Endodermal cell (in vitro differentiated cells): ENCODE data around the gene HSP90AA1. TPM values are rescaled to one million over a fixed set of nuclear protein-coding genes. Genes with fewer than 3 reads are reported as not detected.

ENCODE experiments used
- DNase-seq: peaks from one replicate; pipeline ENCODE4 v3.0.0-alpha.2; 2017
- H3K27ac ChIP-seq: 2 replicates; pipeline ENCODE4 v1.5.1; 2013; ENCODE audit warnings: mild to moderate bottlenecking, low read depth, low read length, moderate library complexity
- H3K27me3 ChIP-seq: 2 replicates; pipeline ENCODE4 v1.6.1; 2013; ENCODE audit warnings: mild to moderate bottlenecking, low read length, moderate library complexity; ENCODE audit not compliant: insufficient read depth, control insufficient read depth, poor library complexity, severe bottlenecking
- H3K36me3 ChIP-seq: 2 replicates; pipeline ENCODE4 v1.7.0; 2013; ENCODE audit warnings: mild to moderate bottlenecking, low read length, moderate library complexity; ENCODE audit not compliant: control insufficient read depth, insufficient read depth
- H3K4me1 ChIP-seq: one replicate; pipeline ENCODE4 v1.7.0; 2013; ENCODE audit warnings: low read length; ENCODE audit not compliant: control insufficient read depth, insufficient read depth
- H3K4me3 ChIP-seq: 2 replicates; pipeline ENCODE4 v1.5.1; 2013; ENCODE audit warnings: mild to moderate bottlenecking, low read length, moderate library complexity
- H3K9ac ChIP-seq: 2 replicates; pipeline ENCODE4 v1.6.1; 2013; ENCODE audit warnings: mild to moderate bottlenecking, low read length, moderate library complexity; ENCODE audit not compliant: poor library complexity, severe bottlenecking; ENCODE audit errors: extremely low read depth
- H3K9me3 ChIP-seq: 2 replicates; pipeline ENCODE4 v1.6.1; 2013; ENCODE audit warnings: mild to moderate bottlenecking, low read length, moderate library complexity; ENCODE audit not compliant: control insufficient read depth
- H3K27ac Mint-ChIP-seq: 2 replicates; pipeline ENCODE4 v1.8.0; 2020; ENCODE audit warnings: mixed read lengths
- H3K27me3 Mint-ChIP-seq: 2 replicates; pipeline ENCODE4 v1.8.0; 2021; ENCODE audit warnings: mild to moderate bottlenecking, mixed read lengths; ENCODE audit not compliant: insufficient read depth
- H3K36me3 Mint-ChIP-seq: 2 replicates; pipeline ENCODE4 v1.8.0; 2020; ENCODE audit warnings: low read depth, mixed read lengths
- H3K4me1 Mint-ChIP-seq: 2 replicates; pipeline ENCODE4 v1.8.0; 2020; ENCODE audit warnings: mixed read lengths
- H3K4me3 Mint-ChIP-seq: 2 replicates; pipeline ENCODE4 v1.8.0; 2020; ENCODE audit warnings: mild to moderate bottlenecking, moderate library complexity, mixed read lengths
- H3K9me3 Mint-ChIP-seq: 2 replicates; pipeline ENCODE4 v1.8.0; 2020; ENCODE audit warnings: mild to moderate bottlenecking, mixed read lengths
- CTCF ChIP-seq: fragments of 200-600 bp; sonication (generic); conservative IDR thresholded peaks from 2 replicates; pipeline ENCODE4 v1.5.0; 2021; ENCODE audit warnings: antibody characterized with exemption, mild to moderate bottlenecking
- WGBS, 2 experiments: methylation state at CpG; one replicate each; pipeline versions ENCODE4 v1.1.5 to v1.1.7; 2013; ENCODE audit warnings: missing lambda C conversion rate in 2 of 2, mixed read lengths in 1 of 2; ENCODE audit not compliant: insufficient coverage in 1 of 2, insufficient read length in 1 of 2; 5-methylcytosine and 5-hydroxymethylcytosine counted together
- total RNA-seq, 2 donors: library from RNA; stranded (reverse); fragmentation: NEBNext Ultra II Directional in 1 of 2; extraction: Animal tissue kit (Norgen Biotek cat#: 25700) in 1 of 2; gene quantifications; 2 replicates in 1 of 2; 3 replicates in 1 of 2; pipeline ENCODE4 v1.2.1, GENCODE V29; 2021

The HSP90AA1 gene
- total RNA-seq, 2 donors from 2014 or later = 696 to 821 TPM

DNA sequence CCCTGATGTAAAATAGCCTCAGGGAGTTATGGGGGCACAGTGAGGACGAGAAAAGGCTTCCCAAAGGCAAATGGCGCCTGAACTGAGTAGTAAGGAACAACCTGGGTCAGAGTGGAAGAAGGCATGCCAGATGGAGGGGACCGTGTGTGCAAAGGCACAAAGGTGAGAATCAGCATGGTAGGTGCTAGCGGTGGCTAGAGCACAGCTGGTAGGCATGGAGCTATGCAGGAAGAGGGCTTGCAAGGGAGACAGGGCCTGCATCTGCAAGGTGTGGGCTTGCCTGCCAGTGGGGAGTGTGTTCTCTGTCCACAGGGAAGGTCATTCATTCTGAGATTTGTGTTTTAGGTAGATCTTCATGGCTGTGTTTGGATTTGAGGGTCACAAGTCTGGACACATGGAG is 18.5 kb upstream of the HSP90AA1 start:
- Mint-ChIP-seq H3K36me3 (peaks cover 9% of the 10 kb centered on the region), H3K9me3 (peaks cover 18% of the 10 kb centered on the region), H3K27ac (no peak overlapping the region), H3K27me3 (peaks cover 2% of the 10 kb centered on the region), H3K4me3 (no peak overlapping the region), H3K4me1 (no peaks in the 10 kb centered on the region)
- Histone ChIP-seq H3K4me1 (no peaks in the 10 kb centered on the region), H3K27me3 (no peaks in the 10 kb centered on the region), H3K4me3 (no peak overlapping the region), H3K27ac (no peak overlapping the region), H3K9ac (no peak overlapping the region), H3K9me3 (peaks cover 26% of the 10 kb centered on the region), H3K36me3 (no peaks in the 10 kb centered on the region)
- WGBS, 2 experiments = 89 to 93% methylated on average over 4 of the region's 4 CpGs
- no peak for TF ChIP-seq CTCF
- no peak for DNase-seq

- Mint-ChIP-seq H3K9me3 (no peaks in the 10 kb centered on the region), H3K4me1 (peaks cover 3% of the 10 kb centered on the region), H3K27ac (no peak overlapping the region), H3K4me3 (no peak overlapping the region), H3K36me3 (no peaks in the 10 kb centered on the region), H3K27me3 (peaks cover 2% of the 10 kb centered on the region)
- WGBS, 2 experiments = 90 to 91% methylated on average over 5 to 9 of the region's 10 CpGs
- no peak overlapping the region for H3K27ac ChIP-seq
- H3K4me1 ChIP-seq = no peaks in the 10 kb centered on the region
- DNase-seq = no peak
- H3K4me3 ChIP-seq = no peak overlapping the region
- no peaks in the 10 kb centered on the region for H3K27me3 ChIP-seq
- peaks cover 5% of the 10 kb centered on the region for H3K9me3 ChIP-seq
- TF ChIP-seq CTCF = no peak
- no peaks in the 10 kb centered on the region for H3K36me3 ChIP-seq
- no peak overlapping the region for H3K9ac ChIP-seq
These were observed 16.3 kb upstream of the HSP90AA1 start for GRCh38 chr14:102103062-102103695.

DNA sequence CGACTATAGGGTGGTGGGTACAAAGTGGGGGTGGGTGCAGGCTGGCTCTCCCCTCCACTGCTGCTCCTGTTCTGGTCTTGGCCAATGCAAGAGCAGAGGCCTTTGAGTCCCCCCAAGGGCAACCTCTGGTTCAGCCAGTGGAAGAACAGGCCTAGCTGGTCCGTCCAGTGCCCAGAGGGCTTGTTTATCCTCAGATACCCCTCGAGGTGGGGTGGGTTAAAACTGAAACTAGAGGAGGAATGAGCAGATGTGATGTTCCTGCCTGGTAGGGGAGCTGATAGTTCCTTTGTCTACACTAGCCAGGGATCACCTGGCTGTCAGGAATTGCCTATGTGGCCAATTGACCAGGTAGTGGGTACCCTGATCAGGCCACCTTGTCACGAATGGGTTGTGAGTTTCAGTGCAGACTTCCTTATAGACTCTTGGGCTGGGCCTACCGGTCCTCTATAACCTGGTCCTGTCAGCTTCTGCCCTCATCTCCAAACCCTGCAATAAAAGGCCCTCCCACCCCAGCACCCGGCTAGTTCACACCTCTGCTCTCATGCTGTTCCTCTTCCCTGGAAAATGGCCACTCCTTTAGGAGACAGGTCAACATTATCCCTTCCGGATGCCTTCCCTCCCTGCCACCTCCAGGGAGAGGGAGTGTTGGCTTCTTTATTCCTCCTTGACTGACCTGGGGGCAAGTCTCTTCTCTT is 10.7 kb upstream of the HSP90AA1 start:
- peaks cover 2% of the 10 kb centered on the region for H3K27me3 Mint-ChIP-seq
- DNase-seq = peak; percentile 77
- 67 to 69% methylated on average over 4 to 7 of the region's 7 CpGs for WGBS, 2 experiments
- H3K9me3 Mint-ChIP-seq = no peaks in the 10 kb centered on the region
- Histone ChIP-seq H3K4me3 (no peak overlapping the region), H3K9ac (no peak overlapping the region), H3K27ac (no peak overlapping the region), H3K27me3 (no peaks in the 10 kb centered on the region), H3K4me1 (peaks cover 8% of the 10 kb centered on the region), H3K36me3 (no peaks in the 10 kb centered on the region), H3K9me3 (no peaks in the 10 kb centered on the region)
- no peaks in the 10 kb centered on the region for H3K36me3 Mint-ChIP-seq
- no peak for TF ChIP-seq CTCF
- H3K27ac Mint-ChIP-seq = peak overlapping the region; percentile 72
- H3K4me1 Mint-ChIP-seq = peaks cover 17% of the 10 kb centered on the region
- no peak overlapping the region for H3K4me3 Mint-ChIP-seq
